NB4 (cell line): ENCODE data around the gene UCHL5.

Experiments used
- DNase-seq: peaks from one replicate; pipeline ENCODE4 v3.0.0; 2010; ENCODE audit warnings: low read depth
- H3K4me3 ChIP-seq: one replicate; pipeline ENCODE4 v1.5.1; 2011; ENCODE audit warnings: mild to moderate bottlenecking, low read depth, low read length, moderate library complexity
- CTCF ChIP-seq: IDR thresholded peaks from one replicate; pipeline ENCODE4 v1.5.1; 2012; ENCODE audit warnings: low read depth, low read length
- MAX ChIP-seq: IDR thresholded peaks from 2 replicates; pipeline ENCODE4 v1.6.1; 2011; ENCODE audit warnings: low read depth, low read length
- MYC ChIP-seq: IDR thresholded peaks from 2 replicates; pipeline ENCODE4 v1.6.1; 2011; ENCODE audit warnings: low read depth, low read length
- POLR2A ChIP-seq: IDR thresholded peaks from 2 replicates; pipeline ENCODE4 v1.6.1; 2011; ENCODE audit warnings: mild to moderate bottlenecking; ENCODE audit not compliant: insufficient read length; ENCODE audit errors: extremely low read depth

The UCHL5 gene

GRCh38 chr1:192973202-192973601 is 86.0 kb downstream of the UCHL5 start:
- no peak for TF ChIP-seq MYC
- no peak for TF ChIP-seq MAX
- TF ChIP-seq CTCF: no peak
- no peak for TF ChIP-seq POLR2A
- no peak for DNase-seq
- no peak overlapping the region for H3K4me3 ChIP-seq

- H3K4me3 ChIP-seq: no peak overlapping the region
- no peak for DNase-seq
- TF ChIP-seq MAX (no peak), POLR2A (no peak), CTCF (no peak), MYC (no peak)
These were observed 90.1 kb downstream of the UCHL5 start for GRCh38 chr1:192969091-192969490.

GRCh38 chr1:192968323-192968722 is 90.8 kb downstream of the UCHL5 start:
- DNase-seq: no peak
- TF ChIP-seq MYC: no peak
- TF ChIP-seq POLR2A: no peak
- H3K4me3 ChIP-seq: no peak overlapping the region

GRCh38 chr1:192967901-192968300 is 91.3 kb downstream of the UCHL5 start:
- no peak for TF ChIP-seq CTCF
- no peak for TF ChIP-seq MYC
- TF ChIP-seq MAX: no peak
- no peak for TF ChIP-seq POLR2A
- DNase-seq: no peak
- no peak overlapping the region for H3K4me3 ChIP-seq

- TF ChIP-seq CTCF (no peak), MAX (no peak), POLR2A (no peak), MYC (no peak)
- DNase-seq: no peak
- no peak overlapping the region for H3K4me3 ChIP-seq
These were observed 91.8 kb downstream of the UCHL5 start for GRCh38 chr1:192967211-192967877.

GRCh38 chr1:192966073-192966472 is 93.1 kb downstream of the UCHL5 start:
- no peak for TF ChIP-seq POLR2A
- no peak for TF ChIP-seq CTCF
- TF ChIP-seq MYC: no peak
- TF ChIP-seq MAX: no peak
- H3K4me3 ChIP-seq: no peak overlapping the region
- DNase-seq: no peak
